ENCODE measurements around the gene IFNA16.
"Not testable (repeated sequence)": the region's sequence is repeated elsewhere in the genome, so short reads cannot be mapped to it uniquely, and the experiment has no call there.

Gene IFNA16

DNA sequence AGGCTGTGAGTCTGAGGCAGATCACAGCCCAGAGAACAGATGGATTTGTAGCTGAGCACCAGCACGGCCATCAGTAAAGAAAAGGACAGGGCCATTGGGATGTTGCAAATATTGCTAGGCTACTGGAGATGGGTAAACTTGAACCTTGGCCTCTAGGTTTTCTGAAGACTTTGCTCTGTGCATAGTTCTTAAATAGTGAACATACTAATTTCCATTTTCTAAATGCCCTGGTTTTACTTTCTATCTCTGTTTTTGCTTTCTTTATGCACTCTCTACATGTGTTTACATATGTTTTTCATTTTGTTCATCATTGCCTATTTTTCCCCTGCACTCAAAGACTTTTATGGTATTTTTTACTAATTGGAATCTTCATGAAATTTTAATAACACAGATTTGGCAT, at the start of gene IFNA16:
TSS of gene IFNA16 (minus strand) at position 101 of the 400 bp plus-strand sequence. CDS start at position 95, 6 bp downstream.
- FAIRE-seq; DNase-seq (ENCODE audit: insufficient read length, low spot score): not testable (repeated sequence)

DNA sequence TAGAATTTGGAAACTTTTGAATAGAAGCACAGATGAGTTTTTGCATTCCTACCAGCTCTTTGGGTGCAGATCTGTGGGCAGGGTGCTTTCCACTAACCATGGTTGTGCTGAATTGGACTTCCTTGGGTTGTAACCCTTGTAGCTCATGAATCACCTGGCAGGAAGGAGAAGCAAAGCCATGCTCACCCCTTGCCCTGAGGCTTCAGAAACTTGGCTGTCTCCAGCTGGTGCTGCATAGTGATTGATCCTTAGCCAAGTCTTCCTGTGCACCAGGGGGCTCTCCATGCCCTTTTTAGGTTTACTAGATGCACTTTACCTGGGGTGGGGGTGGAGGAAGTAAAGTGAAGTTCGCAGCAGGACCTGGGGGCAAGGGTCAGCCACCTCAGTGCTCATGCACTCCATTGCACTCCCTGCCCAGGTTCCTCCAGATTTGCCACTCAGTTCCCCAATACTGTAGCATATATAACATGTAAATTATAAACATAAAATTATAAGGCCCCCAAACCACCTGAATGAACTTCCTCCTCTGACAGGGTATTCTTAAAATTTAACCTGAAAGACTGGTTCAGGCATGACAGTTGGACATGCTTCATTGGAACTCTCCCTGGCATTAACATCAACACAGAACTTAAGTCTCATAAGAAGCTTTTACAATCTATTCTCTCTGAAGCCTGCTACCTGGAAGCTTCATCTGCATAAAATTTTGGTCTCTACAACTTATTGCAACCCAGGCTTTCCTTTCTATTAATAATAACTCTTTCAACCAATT, 48.5 kb upstream of the IFNA16 start:
- DNase-seq (ENCODE audit: insufficient read length, low spot score) (no peak), FAIRE-seq (no peak)

DNA sequence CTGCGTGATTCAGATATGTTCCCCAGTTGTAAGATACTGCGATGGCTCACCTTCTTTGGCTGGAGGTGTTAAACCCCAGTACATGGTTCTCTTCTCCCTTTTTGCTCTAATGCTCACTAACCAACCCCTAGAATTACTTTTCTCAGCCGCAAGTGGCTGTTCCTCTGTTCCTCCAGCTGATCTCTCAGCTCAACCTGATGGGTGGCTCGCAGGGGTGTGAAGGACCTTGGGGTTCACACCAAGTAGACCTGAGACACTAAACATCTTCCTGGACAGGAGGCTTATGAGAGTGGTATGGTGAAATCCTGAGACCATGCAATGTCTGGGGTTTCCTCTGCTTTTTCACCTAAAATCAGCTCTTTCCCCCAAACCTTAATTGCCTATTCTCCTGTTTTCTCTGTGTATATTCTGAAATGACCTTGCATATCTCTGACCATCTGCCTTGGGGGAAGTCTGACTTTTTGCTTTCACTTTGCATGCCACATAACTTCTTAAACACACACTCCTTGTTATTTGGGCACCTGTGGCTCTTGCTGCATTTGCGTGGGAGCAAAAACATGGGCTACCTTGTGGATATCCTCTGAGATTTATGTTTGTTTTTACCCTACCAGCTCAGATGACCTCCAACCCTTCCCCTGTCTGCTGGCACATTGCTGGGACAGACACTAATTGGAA, 38.6 kb upstream of the IFNA16 start:
- DNase-seq (ENCODE audit: insufficient read length, low spot score): no peak
- no peak for FAIRE-seq

DNA sequence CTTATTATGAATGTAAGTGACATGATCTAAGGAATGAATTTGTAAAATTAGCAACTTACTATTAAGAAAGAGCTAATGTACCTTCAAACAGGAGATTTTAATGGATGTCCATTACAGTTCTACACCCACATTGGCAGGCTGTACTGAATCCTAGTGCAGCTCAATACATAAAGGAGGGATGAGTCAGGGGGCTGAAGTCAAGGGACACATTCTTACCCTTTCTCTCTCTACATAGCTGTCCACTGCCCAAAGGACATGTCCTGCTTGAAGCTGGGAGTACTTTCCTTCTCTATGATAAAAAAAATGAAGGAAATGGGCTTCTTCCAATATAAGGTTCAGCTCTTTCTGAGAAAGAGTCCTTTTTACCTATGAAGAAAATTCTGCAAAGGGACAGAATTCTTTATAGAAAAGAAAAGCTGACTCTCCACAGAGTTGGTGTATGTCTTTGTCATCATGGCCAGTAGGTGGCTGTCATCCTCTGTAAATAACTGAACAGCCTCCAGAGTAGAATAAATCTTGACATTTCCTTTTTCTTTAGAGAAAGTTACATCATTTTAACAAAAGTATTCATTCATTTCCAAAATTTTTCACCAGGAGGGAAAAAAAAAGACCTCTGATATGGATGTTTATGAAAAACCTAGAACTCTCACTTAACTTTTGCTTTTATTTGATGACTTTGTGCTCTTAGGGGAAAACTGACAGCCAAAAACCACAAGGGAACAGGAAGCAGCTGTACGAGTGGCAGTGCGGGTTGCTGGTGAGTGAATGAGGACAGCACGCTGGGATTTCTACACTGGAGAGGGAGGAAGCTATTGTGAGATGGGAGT, 35.8 kb upstream of the IFNA16 start:
- FAIRE-seq (no peak), DNase-seq (ENCODE audit: insufficient read length, low spot score) (peak; percentile 10)

DNA sequence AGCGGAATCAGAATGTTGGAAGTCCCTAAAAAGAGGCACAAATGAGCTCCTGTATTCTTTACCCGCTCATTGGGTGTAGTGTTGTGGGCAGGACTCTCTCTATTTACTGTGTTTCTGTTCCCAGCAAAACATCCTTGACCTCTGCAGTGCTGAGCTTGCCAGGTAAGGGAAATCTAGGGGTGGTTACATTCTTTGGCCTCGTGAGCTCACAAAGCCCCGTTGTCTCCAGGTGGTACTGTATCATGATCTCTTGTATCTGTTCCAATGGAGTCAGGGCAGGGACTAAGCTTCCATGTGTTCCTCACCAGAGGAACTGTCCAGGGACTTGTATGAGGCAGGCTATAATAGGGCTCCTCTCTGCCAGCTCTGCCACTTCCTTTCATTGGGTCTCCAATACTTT, 34.5 kb upstream of the IFNA16 start:
- no peak for FAIRE-seq
- no peak for DNase-seq (ENCODE audit: insufficient read length, low spot score)

DNA sequence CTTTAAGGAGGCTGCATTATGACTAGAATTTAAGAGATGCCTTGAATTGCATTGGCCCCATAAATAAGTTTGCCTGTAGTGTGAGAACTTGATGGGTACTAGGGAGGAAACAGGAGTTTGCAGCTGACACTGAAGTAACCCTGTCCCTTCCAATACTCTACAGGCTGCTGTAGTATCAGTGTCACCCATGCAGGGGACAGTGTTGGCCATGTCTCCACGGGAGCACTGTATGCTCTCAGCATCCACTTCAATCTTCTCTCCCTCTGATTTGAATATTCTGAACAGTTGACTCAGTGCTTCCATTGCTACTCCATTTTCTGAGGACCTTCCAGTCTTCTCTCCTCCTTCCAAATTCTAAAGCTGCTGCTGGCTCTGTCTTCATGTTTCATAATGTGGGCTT, 34.1 kb upstream of the IFNA16 start:
- FAIRE-seq: no peak

DNA sequence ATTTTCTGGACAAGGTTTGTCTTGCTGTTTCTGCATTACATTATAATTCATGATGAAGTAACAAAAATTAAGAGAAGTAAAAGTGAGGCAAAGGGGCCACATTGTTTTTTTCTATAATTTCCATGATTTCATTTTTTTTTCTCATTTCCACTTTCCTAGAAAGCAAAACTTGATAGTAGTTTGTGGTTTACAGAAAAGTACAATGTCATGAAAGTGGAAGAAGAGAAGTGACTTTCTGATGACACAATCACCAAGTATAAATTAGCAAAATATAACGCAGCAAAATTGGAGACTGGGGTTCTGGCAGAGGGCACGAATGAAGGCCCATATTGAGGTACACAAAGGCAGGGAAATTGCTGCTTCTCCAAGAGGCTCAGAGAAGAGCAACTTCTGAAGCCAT, 27.7 kb upstream of the IFNA16 start:
- DNase-seq (ENCODE audit: insufficient read length, low spot score) (no peak), FAIRE-seq (no peak)

More for the DNA sequence above, 34.1 kb upstream of the IFNA16 start:
- DNase-seq (ENCODE audit: insufficient read length, low spot score): no peak

DNA sequence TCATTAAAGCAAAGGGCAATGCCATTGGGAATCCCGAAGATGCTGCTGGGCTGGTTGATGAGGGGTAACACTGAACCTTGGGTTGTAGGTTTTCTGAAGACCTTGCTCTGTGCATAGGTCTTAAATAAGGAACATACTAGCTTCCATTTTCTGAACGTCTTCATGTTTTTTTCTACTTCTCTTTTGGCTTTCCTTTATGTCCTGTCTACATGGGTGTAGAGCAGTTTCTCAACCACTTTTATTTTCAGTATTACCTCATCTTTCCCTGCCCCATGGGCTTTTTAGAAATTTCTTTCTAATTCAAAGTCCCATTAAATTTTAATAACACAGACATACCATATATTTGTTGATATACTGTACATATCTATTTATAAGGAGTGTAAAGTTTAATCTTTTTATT, 22.8 kb upstream of the IFNA16 start, which contains the start of gene IFNA14:
TSS of gene IFNA14 (minus strand) at position 95 of the 400 bp plus-strand sequence. CDS start at position 25, 70 bp downstream.
- DNase-seq (ENCODE audit: insufficient read length, low spot score): no peak
- FAIRE-seq: no peak

DNA sequence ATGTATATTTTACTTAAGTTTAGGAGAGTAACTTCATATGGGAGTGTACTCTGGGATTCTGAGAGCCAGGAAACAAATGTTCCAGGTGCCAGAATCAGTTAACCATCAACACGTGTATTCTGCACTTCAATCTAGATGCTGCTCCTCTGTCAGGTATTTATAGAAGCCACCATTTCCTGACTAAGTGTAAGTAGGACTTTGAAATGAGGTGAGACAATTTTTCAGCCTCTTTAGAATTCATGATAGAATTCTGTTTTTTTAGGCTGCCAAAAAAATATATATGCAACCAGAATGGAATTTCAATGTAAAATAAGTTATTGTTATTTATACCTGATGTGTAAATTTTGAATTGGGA, 19.2 kb upstream of the IFNA16 start:
- not testable (repeated sequence) for FAIRE-seq; DNase-seq (ENCODE audit: insufficient read length, low spot score)

DNA sequence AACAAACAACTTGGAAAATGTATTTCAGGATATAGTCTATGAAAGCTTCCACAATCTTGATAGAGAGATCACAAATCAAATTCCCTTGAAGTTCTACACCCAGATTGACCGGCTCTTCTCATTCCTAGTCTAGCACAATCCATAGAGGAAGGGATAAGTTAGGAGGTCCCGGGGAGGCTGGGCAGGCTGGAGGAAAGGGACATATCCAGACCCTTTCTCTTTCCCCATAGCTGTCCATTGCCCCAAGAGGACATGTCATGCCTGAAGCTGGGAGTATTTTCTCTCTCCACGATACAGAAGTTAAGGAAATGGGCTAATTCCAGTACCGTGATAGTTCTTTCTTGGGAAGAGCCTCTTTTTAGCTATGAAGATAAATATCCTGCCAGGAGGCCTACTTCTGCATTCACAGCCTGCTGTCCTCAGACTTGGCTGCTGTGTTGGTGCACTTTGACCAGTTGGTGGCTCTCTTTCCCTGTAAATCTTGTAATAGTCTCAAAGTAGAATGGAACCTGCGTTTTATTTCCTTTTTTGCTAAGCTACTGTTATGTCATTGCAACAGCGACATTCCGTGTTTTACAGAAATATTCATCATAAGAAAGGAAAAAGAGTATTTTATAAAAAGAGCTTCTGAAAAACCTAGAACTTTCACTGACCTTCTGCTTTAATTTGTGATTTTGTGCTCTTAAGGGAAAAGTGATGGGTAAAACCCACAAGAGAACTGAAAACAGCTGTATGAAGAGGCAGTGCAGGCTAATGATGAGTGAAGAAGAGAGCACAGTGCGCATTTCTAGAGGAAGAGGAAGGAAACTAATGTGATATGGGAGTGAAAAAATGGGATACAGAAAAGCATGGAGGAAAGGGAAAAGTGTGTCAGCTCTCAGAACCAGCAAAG, 18.6 kb upstream of the IFNA16 start:
- FAIRE-seq: not testable (repeated sequence)
- DNase-seq (ENCODE audit: insufficient read length, low spot score): peak; percentile 9

DNA sequence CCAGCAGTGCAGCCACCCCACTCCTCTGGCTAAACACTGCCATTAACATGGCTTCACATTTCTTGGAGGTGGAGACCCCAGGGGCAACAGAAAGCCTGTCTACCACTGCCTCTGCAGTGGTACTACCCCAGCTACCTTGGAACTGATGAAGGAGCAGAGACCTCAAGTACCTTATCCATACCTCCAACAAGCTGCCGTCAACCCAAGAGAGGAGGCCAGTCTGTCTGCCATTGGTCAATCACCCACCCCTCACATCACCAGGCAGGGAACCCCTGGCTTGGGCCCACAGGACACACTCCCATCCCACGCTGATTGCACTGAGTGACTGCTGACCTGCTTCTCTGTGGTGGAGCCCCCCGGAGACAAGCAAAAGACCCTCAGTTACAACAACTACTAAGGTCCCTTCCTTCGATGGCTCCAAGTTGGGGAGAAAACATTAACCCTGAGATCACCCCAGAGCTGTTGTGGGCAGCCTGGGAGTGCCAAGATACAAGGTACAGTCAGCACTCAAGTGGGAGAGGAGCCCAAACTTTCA, 17.1 kb upstream of the IFNA16 start:
- DNase-seq (ENCODE audit: insufficient read length, low spot score): no peak
- no peak for FAIRE-seq

DNA sequence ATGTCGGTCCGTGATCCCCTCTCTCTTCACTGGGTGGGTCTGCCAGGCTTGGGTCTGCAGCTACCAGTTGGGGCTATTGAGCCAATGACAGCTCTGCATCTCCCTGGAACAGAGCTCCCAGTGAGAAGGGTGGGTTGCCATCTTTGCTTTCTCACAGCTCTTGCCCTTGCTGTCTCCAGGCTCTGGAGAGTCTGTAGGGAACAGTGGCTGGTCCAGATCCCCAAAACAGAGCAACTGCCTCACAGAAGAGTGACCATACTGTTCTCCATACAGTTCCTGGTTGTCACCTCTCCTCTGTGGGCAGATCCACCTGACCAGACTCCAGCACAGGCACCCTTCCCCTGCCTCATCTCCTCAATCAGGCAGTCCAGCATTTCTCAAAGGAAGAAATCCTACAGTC, 16.1 kb upstream of the IFNA16 start:
- DNase-seq (ENCODE audit: insufficient read length, low spot score) (no peak), FAIRE-seq (no peak)

DNA sequence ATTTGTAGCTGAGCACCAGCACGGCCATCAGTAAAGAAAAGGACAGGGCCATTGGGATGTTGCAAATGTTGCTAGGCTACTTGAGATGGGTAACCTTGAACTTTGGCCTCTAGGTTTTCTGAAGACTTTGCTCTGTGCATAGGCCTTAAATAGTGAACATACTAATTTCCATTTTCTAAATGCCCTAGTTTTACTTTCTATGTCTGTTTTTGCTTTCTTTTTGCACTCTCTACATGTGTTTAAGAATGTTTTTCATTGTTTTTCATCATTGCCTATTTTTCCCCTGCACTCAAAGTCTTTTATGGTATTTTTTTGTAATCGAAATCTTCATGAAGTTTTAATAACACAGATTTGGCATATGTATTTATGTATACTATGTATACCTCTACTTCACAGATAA, 11.0 kb upstream of the IFNA16 start, which contains the start of gene IFNA17:
TSS of gene IFNA17 (minus strand) at position 101 of the 400 bp plus-strand sequence. CDS start at position 52, 49 bp downstream.
- FAIRE-seq (no peak), DNase-seq (ENCODE audit: insufficient read length, low spot score) (no peak)

DNA sequence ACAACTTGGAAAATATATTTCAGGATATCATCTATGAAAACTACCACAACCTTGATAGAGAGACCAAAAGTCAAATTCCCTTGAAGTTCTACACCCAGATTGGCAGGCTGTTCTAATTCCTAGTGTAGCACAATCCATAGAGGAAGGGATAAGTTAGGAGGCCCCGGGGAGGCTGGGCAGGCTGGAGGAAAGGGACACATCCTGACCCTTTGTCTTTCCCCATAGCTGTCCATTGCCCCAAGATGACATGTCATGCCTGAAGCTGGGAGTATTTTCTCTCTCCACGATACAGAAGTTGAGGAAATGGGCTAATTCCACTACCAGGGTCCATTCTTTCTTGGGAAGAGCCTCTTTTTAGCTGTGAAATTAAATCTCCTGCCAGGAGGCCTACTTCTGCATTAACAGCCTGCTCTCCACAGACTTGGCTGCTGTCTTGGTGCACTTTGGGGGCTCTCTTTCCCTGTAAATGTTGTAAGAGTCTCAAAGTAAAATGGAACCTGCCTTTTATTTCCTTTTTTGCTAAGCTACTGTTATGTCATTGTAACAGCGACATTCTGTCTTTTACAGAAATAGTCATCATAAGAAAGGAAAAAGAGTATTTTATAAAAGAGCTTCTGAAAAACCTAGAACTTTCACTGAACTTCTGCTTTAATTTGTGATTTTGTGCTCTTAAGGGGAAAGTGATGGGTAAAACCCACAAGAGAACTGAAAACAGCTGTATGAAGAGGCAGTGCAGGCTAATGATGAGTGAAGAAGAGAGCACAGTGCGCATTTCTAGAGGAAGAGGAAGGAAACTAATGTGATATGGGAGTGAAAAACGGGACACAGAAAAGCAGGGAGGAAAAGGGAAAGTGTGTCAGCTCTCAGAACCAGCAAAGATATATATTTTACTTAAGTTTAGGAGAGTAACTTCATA, 3.4 kb downstream of the IFNA16 start:
- FAIRE-seq; DNase-seq (ENCODE audit: insufficient read length, low spot score): not testable (repeated sequence)

DNA sequence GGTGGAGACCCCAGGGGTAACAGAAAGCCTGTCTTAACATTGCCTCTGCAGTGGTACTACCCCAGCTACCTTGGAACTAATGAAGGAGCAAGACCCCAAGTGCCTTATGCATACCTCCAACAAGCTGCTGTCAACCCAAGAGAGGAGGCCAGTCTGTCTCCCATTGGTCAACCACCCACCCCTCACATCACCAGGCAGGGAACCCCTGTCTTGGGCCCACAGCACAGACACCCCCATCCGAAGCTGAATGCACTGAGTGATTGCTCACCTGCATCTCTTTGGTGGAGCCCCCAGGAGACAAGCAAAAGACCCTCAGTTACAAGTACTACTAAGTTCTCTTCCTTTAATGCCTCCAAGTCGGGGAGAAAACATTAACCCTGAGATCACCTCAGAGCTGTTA, 5.0 kb downstream of the IFNA16 start:
- DNase-seq (ENCODE audit: insufficient read length, low spot score); FAIRE-seq: not testable (repeated sequence)

DNA sequence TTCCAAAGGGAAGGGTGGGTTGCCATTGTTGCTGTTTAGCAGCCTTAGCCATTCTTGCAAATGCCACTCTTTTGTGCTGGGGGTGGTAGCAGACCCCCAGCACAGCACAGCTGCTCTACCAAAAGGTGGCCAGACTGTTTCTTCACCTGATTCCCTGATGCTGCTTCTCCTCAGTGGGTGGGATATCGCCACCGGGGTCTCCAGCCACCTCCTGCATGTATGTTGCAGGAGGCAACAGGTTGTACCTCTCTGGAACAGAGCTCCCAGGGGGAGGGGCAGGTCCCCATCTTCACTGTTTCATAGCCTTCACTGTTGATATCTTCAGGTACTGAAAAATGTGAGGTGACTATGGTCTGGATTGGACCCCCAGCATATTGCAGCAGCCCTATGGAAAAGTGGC, 6.3 kb downstream of the IFNA16 start:
- FAIRE-seq; DNase-seq (ENCODE audit: insufficient read length, low spot score): not testable (repeated sequence)

DNA sequence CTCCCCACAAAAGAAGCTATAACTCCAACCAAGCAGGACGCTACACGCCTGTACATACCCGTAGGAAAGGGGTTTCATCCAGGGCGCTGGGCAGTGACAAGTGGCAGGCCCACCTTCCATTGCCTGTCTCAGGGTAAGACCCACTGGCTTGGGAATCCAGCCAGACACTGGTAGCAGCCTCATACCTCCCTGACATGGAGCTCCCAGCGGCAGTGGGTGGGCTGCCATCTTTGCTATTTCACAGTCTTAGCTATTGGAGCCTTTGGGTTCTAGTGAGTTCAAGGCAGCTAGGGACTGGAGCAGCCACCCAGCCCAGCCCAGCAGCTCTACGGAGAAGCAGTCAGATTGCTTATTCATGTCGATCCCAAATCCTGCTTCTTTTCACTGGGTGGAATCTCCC, 6.8 kb downstream of the IFNA16 start:
- FAIRE-seq (no peak), DNase-seq (ENCODE audit: insufficient read length, low spot score) (no peak)

DNA sequence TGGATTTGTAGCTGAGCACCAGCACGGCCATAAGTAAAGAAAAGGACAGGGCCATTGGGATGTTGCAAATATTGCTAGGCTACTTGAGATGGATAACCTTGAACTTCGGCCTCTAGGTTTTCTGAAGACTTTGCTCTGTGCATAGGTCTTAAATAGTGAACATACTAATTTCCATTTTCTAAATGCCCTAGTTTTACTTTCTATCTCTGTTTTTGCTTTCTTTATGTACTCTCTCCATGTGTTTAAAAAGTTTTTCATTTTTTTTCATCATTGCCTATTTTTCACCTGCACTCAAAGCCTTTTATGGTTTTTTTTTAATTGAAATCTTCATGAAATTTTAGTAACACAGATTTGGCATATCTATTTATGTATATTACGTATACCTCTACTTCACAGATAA, 10.1 kb downstream of the IFNA16 start, which contains the start of gene IFNA10:
TSS of gene IFNA10 (minus strand) at position 101 of the 400 bp plus-strand sequence. CDS start at position 55, 46 bp downstream.
- not testable (repeated sequence) for DNase-seq (ENCODE audit: insufficient read length, low spot score); FAIRE-seq
